ENCODE results near the gene MFRP. TPM values are rescaled to one million over a fixed set of nuclear protein-coding genes. Genes with fewer than 3 reads are reported as not detected.

Gene MFRP
- total RNA-seq, 1 donor: not detected

DNA sequence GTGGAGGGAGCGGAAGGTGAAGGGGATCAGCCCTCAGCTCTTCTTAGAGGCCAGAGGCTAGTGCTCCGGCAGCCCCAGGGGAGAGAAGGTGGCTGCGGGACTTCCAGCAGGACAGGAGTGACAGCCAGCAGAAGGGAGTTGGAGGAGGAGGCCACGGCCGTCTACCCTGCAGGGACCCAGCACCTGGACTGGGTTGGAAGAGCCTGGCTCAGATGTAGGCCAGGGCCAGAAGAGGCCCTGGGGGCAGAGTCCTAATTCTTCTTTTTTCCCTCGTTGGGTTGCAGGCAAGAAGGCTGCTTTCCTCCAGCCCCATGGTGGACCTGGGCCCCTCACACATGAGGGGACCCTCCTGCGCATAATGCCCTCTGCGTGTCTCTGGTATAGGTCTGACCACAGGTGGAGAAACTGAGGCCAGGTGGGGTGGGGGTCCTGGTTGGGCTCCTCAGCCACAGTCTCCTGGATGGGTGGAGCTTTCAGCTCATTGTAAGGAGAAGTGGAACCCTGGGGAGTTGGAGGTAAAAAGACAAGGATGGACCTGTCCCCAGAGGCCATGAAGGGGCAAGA, 27.3 kb downstream of the MFRP start:
- DNase-seq (ENCODE audit: low read depth in 2 of 3, low spot score in 2 of 3): no peak

DNA sequence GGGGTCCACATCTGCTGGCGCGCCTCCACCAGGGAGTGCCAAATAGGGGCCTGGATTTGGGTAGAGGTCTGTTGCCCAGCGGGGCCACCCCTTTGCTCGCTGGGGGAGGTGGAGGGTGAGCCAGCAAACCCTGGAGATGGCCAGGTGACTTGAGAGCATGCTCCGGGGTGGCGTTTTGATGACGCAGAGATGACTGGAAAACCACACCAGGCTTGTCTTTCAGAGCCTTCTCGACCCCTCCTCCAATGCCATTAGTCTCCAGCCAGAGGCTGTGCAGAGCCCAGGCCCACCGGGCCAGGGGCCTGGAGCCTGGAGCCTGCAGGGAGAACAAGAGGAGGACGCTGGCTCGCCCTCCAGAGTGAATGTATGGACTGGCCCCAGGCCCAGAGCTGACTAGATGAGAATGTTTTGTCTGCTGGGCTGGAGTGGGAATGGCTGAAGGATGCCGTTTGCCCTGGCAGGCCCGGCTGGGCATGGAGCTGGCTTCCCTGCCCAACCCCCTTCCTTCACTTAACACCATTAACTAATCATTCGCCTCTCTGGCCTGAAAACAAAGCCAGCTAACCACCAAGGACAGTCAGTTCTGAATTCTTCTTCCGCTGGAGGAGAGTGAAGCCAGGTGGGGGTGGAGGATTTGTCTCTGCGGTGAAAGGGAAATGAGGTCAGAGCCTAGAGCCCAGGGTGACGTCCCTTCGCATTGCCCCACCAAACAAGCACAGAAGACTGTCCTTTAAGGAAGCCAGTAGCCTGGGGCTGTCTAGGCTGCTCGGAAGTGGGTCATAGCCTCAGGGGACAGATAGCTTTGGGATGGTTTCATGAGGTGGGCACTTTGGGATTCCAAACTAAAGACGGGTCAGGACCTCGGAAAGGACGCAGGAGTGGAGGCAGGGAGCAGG, 28.0 kb downstream of the MFRP start:
- DNase-seq (ENCODE audit: low read depth in 2 of 3, low spot score in 2 of 3): peak in 1 of 3 donors; percentile 10

DNA sequence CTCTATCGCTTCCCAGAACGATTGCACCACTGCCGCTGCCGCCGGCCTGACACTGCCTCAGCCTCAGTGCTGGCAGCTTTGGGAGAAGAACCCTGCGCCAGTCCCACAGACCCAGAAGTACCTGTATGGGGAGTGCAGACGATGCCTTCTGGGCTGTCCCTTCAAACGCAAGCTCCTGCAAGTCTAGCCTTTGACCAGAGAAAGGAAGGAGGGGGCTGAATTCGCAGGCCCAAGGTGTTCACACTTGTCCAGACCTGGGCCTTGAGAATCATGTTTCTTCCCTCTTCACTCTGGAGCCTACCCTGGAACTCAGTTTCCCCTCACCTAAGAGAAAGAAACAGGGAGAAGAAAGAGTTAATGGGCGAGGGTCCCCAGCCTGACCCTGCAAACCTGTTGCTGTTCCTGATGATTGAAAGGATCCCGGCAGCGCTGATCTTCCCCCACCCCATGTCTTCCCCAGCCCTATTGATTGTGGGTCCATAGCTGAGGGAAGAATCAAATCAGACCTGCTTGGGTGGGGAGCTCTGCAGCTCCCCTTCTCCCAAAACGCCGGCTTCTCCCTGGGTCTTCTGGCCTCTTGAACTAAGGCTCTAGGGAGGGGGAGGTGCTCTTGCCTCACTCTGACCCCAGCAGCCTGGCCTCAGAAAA, 28.8 kb downstream of the MFRP start:
- DNase-seq (ENCODE audit: low read depth in 2 of 3, low spot score in 2 of 3): no peak

DNA sequence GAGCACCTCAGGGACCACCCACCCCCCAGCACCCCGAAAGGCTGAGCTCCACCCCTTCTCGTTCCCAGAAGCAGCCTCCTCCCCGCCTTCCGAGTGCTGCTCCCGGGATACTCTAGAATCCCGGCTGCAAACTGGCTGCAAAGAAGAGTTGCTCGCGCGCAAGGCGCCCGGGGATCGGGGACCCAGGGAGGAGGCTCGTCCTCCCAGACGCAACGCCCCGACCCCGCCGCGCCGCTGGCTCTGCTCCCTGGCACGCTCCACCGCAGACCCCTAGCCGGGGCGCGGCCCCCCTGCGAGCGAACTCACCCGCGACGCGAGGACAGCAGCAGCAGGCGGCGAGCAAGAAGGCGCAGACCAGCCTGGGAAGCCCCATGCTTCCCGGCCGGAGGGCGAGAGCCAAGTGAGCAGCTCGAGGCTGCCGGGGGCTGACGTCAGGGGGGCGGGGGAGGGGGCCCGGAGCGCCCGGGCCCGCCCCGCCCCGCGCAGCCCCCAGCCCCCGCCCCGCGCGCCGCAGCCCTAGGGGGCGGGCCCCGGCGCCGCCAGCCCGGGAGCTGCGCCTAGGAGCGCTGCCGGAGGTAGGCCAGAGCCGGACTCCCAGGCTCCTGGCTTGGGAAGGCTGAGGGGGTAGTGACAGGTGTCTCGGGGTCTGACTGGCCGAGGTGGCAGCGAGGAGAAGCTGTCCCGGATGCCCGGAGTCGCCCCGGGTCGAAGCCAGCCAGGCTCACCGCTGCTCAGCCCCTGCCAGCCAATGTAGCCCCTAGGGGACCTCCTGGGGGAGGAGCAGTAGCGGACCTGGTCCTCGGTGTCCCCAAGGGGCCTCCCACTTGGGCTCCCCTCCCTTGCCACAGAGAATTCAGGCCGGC, 29.5 kb downstream of the MFRP start, which contains the start of gene MCAM:
Gene MCAM (minus strand): TSS at position 402 of the 863 bp plus-strand sequence. CDS start 29 bp downstream, at position 373.
- DNase-seq (ENCODE audit: low read depth in 2 of 3, low spot score in 2 of 3): peak in 1 of 3 donors; percentile 26

DNA sequence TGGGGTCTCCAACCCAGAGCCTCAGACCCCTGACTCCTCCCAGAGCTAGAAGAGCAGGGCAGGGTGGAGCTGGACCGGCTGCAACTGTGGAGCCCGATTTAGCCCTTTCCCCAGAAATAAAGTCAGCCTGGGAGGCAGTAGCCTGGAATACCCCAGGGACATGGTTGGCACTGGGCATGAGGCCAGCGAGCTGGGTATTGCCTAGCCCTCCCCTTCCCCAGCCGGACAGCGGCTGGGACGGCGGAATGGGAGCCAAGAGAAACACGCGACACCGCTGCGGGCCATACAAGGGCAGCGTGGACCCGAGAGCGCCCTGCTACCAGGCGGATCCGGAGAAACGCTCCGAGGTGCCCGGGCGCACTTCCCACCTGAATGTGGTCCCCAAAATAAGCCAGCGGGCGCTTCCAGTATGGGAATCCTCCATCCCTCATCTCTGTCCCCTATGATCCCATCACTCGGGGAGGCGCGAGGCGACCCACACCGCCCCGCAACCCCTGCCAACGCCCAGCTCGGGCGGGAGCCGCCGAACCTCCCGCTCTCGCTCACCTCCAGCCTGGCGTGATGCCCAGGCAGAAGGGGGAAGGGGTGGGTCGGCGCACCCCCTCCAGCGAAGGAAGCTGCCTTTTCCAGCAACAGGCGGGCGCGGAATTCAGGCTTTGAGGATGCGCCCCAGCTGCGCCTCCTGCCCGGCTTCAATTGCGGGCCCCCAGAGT, 30.3 kb downstream of the MFRP start:
- no peak for DNase-seq (ENCODE audit: low read depth in 2 of 3, low spot score in 2 of 3)

DNA sequence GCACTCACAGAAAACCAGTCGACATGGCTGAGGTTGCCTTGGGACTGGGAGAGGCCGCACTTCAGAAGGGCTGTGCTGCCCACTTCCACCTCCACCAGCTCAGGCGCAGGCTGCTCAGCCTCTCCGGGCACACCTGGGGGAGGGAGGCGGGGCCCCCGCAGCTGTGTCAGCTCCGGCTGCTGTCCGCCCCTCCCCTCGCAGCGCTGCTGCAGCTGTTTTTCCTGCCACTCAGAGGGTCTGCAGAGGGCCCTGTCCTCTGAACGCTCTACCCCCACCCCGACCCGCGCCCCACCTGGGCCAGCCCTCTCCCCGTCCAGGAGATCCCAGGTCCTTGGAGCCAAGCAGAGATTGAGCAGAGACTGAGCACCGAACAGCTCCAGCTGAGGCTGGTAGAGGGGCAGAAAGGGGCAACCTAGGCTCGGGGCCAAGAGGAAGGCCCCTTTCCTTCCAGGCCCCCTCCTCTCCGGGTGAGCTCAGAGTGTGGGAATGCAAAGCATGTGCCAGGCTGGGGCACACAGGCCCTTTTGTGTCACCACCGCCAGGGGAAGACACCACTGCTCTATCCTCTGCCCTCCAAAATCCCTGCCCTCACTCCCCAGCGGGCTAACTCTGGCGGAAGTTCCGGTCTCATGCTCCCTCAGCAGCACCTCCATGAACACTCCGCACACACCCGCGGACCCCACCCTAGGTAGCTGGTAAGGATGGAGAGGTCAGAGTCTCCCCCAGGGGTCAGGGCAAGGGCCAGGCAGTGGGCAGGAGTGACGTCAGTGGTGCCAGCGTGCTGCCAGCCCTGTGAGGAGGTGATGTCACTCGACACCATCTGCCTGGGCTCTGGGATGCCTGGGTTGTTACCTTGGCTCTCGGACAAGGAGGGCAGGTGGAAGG, 31.1 kb downstream of the MFRP start:
- peak in 2 of 3 donors; percentile 48 to 57 for DNase-seq (ENCODE audit: low read depth in 2 of 3, low spot score in 2 of 3)

DNA sequence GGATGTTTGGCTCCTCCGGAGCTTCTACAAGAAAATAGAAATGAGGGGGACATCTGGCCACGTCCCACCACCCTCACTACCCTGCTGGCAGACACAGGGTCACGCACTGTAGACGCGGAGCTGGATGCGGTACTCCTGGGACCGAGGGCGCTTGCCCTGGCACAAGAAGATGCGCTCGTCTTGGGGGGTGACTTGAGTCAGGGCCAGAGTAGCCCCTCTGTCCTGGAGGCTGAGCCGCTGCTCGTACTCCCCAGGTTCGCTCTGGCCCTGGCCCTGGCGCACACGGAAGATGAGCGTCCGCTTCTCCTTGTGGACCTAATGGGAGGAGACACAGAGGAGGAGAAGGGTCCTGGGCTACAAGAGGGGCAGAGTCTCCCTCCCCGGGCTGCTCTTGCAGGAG, 31.8 kb downstream of the MFRP start:
- DNase-seq (ENCODE audit: low read depth in 2 of 3, low spot score in 2 of 3): no peak

DNA sequence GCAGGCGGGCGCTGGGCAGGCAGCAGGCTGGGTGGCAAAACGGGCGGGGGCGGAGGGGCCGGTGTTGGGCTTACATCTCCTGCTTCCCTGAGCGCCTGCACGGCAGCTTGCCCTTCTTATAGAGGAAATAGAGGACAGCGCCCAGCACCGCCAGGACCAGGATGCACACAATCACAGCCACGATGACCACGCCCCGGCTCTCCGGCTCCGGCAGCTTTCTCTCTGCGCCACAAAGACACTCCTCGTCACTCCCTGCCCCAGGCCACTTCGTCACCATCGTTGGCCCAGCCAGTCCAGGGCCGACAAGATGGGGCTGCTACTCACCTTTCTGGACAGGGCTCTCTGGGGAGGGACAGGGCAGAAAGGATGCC, 35.8 kb downstream of the MFRP start:
- DNase-seq (ENCODE audit: low read depth in 2 of 3, low spot score in 2 of 3): no peak

DNA sequence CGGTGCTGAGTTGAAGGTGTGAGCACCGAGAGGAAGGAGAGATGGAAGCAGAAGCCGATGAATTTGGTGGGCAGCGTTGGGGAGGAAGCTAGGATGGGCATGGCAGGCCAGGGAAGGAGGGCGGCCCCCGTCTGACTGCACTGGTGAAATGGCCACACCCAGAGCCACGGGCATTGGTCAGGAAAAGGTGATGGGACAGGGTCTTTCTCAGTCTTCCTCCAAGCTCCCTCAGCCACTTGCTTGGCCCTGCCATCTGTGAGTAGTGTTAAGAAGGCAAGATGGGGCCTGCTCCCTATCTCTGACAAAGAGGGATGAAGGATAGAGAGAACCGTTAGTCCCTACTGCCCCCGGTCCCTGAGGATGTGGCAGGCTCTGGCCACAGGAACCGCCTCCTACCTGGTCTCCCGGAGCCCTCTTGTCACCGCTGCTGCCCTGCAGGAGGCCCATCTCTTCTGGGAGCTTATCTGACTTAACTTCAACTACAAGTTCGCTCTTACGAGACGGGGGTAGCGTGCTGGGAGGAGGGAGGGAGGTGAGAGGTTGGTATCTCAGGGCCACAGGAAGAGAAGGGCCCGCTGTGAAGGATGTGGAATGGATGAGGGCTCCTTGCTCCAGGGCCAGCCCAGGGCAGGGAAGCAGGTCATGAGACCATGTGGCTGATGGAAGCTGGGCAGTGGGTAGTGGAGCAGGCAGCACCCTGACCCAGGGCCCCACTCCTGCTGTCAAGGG, 36.4 kb downstream of the MFRP start:
- DNase-seq (ENCODE audit: low read depth in 2 of 3, low spot score in 2 of 3): no peak

DNA sequence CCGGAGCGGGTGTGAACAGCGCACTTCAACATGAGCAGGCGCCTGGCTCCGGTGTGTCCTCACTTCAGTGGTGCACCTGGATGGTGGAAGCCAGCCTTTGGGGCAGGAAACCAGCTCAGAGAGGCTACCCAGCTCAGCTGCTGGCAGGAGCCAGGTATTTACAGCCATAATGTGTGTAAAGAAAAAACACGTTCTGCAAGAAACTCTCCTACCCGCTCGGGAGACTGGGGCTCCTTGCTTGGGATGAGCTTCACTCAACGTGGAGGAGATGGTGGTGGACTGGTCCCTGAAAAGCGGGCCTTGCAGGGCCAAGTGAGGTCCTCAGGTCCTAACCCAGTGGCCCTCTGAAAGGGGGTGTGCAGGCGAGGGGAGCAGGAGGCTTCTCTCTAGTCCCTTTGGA, 37.1 kb downstream of the MFRP start:
- DNase-seq (ENCODE audit: low read depth in 2 of 3, low spot score in 2 of 3): no peak

DNA sequence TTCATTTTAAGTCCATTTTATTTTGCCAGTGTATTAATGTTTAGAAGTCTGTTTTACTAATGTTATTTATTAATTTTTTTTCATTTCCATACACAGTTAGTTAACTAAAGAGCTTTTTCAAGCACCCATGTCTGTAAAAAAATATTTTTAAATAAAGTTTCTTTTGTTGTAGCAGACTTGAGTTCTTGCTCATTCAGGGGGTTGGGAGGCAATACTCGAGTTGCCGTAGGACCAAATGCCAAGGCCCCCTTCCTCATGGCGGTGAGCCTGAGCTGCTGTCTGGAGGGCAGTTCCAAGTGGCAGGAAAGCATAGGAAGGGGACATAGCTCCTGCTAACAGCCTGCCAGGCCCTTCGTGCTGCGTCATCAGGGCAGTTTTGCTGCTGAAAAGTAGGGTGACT, 38.5 kb downstream of the MFRP start:
- no peak for DNase-seq (ENCODE audit: low read depth in 2 of 3, low spot score in 2 of 3)

DNA sequence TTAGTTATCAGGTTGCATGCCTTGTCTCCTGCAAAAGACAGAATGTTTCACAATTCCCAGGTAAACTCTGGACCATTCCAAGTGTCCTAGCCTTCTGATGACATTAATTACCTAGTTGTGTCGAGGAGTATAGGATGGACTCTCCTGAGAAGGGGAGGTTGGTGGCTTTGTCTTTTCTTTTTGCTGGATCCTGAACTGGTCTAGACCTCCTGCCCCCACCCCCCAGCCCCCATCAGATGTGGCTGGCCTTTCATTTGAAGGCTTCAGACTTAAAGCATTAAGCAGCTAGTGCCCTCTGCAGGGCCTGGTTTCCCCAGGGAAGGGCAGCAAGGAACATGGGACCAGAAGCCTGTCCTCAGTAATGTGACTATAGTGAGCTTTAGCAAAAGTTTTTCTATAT, 39.3 kb downstream of the MFRP start:
- DNase-seq (ENCODE audit: low read depth in 2 of 3, low spot score in 2 of 3): no peak

DNA sequence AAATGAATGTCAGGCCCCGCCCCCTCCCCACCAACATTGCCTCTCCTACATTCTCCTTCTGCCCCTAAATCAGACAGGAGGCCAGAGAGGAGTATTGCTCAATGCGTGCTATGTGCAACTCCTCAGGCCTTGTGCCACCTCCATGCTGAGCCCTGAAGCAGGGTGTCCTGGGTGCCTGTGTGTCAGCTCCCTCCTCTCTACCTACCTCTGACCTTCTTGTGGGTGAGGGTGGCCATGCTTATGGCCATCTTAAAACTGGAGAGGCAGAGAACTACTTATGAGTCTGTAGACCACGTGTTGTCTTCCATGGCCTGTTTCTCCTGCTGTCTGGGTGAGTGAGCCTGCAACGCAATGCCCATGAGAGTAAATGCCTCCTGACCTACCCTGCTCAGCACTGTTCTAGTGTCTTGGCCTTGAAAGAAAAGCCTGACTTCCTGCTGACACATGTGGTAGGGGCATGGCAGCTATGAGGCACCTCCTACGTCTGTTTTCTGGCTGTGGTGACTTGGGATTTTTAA, 40.1 kb downstream of the MFRP start:
- no peak for DNase-seq (ENCODE audit: low read depth in 2 of 3, low spot score in 2 of 3)

DNA sequence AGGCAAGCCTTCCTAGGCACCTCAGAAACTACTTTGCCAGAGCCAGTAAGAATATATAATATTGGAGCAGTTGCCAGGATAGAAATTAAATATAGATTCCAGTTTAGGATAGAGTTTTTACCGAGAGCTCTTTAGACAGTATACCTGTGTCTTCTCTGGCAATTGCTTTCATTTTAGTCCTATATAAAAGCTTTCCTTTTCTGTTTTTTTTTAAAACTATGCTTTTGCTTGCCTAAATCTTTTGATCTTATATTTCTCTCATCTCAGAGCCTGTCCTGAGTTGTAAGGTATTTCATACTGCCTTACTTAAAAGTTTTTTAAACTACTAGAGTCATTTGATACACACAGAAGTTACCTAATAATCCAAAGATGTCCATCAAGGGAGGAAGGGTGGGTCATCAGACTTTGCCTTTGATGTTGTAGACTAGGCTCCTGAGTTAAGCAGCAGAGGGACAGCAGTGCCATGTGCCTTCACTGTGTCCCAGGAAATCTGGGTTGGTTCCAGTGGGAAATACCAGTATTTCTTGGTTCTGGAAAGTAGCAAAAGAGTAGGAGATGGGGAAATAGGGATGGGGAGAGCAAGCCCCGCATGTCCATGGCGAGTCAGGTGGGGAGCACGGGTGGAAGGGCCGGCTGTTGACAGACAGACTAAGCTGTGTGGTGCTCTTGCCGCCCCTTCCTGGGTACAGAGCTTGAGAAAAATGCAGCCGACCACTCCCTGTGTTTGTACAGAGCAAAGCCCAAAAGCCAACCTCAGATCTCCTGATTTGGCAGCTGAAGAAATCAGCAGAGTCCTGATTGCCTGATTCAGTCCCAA, 40.7 kb downstream of the MFRP start:
- DNase-seq (ENCODE audit: low read depth in 2 of 3, low spot score in 2 of 3): no peak

DNA sequence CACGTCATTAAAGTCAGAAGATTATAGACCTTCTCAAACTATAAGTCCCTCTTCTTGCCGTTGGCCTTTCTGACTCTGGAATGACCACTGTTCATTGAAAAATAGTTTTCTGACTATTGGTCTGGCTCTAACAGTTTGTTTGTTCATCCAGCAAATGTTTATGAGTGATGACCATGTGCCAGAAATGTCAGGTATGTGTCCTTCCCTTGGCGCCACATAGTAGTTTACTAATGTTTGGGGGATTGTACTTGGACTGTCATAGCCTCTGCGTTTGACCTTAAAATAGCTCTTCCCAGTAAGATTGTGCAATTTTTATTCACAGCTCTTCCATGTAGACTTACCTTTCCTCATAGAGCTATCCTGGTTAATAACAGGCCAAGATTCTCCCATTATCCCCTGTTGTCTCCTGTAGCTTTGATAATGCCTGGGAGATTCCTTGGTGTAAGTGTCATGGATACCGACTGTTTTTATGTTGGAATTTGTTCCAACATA, 43.2 kb downstream of the MFRP start:
- no peak for DNase-seq (ENCODE audit: low read depth in 2 of 3, low spot score in 2 of 3)

DNA sequence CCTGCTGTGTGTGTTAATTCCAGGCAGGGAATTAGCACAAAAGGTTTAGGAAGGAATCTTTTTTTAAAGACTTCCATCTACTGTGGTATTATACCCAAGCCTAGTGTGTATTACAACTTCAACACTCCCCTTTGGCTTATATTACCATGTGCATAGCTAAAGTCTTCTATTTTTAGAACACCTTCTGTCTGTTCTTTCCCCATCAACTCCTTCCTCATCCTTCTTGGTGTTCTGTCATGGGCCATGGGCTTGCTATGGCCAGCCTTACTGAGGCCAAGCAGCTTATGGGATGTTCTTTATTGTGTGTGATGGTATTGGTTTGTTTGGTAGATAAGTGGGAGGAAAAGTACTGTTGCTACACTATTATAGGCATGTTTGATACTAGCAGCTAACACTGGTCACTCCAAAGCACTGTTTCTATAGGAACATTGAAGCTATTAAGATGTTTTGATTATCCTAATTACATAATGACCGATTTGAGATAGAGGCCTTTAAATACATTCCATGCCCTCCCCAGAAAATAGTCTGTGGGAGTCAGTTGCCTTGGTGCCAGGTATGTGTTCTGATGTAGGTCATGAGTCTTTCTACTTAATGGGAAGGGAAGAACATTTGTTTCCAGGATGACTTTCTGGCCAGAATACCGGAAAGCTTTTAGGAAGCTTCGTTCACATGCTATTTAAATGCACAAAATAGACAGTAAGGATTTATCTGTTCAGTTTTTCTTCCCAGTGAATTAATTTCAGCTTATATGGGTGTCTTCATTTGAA, 46.1 kb downstream of the MFRP start:
- no peak for DNase-seq (ENCODE audit: low read depth in 2 of 3, low spot score in 2 of 3)

DNA sequence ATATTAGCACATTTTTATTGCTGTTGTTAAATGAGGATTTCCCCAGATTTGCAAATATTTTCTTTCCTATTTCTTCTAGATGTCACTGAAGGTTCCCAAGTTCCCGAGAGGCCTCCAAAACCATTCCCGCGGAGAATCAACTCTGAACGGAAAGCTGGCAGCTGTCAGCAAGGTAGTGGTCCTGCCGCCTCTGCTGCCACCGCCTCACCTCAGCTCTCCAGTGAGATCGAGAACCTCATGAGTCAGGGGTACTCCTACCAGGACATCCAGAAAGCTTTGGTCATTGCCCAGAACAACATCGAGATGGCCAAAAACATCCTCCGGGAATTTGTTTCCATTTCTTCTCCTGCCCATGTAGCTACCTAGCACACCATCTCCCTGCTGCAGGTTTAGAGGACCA, 47.1 kb downstream of the MFRP start:
- DNase-seq (ENCODE audit: low read depth in 2 of 3, low spot score in 2 of 3): no peak
